T47D (cell line): ENCODE data around the gene CDCA4.

Experiments used
- DNase-seq, 2 experiments: peaks; one replicate each; pipeline versions ENCODE4 v3.0.0 to v3.0.0-alpha.2; 2011 to 2012; ENCODE audit warnings: low read depth in 1 of 2, low spot score in 1 of 2
- JUND ChIP-seq: IDR thresholded peaks from 2 replicates; pipeline ENCODE4 v1.6.1; 2012; ENCODE audit warnings: low read depth
- in situ Hi-C: cut with HindIII; loops from 2 replicates; pipeline ENCODE4 v1.10.0; 2016; ENCODE audit warnings: low sequenced_read_pairs, low pct_unique_long_range_greater_than_20kb

Gene CDCA4

GRCh38 chr14:105063056-105063455, 42.2 kb upstream of the CDCA4 start:
- in situ Hi-C loops, result no loop called here
- TF ChIP-seq JUND, result no peak
- DNase-seq, result no peak

GRCh38 chr14:105062048-105062433, 41.2 kb upstream of the CDCA4 start:
- in situ Hi-C loops, result no loop called here
- no peak for DNase-seq
- no peak for TF ChIP-seq JUND

GRCh38 chr14:105061428-105062047, 40.7 kb upstream of the CDCA4 start:
- no peak for DNase-seq
- TF ChIP-seq JUND, result no peak
- in situ Hi-C loops, result no loop called here

GRCh38 chr14:105060751-105061427, 40.0 kb upstream of the CDCA4 start:
- in situ Hi-C loops, result no loop called here
- no peak for TF ChIP-seq JUND
- DNase-seq, result no peak

- TF ChIP-seq JUND, result no peak
- in situ Hi-C loops, result no loop called here
- no peak for DNase-seq
Measured at GRCh38 chr14:105059925-105060565, 39.2 kb upstream of the CDCA4 start.

GRCh38 chr14:105059035-105059924, 38.4 kb upstream of the CDCA4 start:
- TF ChIP-seq JUND, result no peak
- no peak for DNase-seq
- in situ Hi-C loops, result no loop called here

- in situ Hi-C loops, result no loop called here
- TF ChIP-seq JUND, result no peak
- DNase-seq, result no peak
Measured at GRCh38 chr14:105058521-105059034, 37.7 kb upstream of the CDCA4 start.

- no peak for TF ChIP-seq JUND
- DNase-seq, result no peak
- in situ Hi-C loops, result no loop called here
Measured at GRCh38 chr14:105056303-105056831, 35.5 kb upstream of the CDCA4 start.

- no peak for DNase-seq
- TF ChIP-seq JUND, result no peak
- in situ Hi-C loops, result no loop called here
Measured at GRCh38 chr14:105055736-105056302, 34.9 kb upstream of the CDCA4 start.

GRCh38 chr14:105055334-105055733, 34.5 kb upstream of the CDCA4 start:
- in situ Hi-C loops, result no loop called here
- DNase-seq, result no peak
- TF ChIP-seq JUND, result no peak

- no peak for TF ChIP-seq JUND
- in situ Hi-C loops, result no loop called here
- no peak for DNase-seq
Measured at GRCh38 chr14:105053996-105054395, 33.1 kb upstream of the CDCA4 start.

GRCh38 chr14:105053421-105053820, 32.5 kb upstream of the CDCA4 start:
- no peak for TF ChIP-seq JUND
- no peak for DNase-seq
- in situ Hi-C loops, result no loop called here
